HepG2 (cell line): ENCODE measurements around the gene ZNF446. TPM values are rescaled to one million over a fixed set of nuclear protein-coding genes. Genes with fewer than 3 reads are reported as not detected.
A peak's percentile ranks its signal among the peaks of the same experiment; 100 is the strongest.

Experiments
- ASH2L ChIP-seq: fragments of 300-600, 200-600 bp; sonication (generic); IDR thresholded peaks from 2 replicates; pipeline ENCODE4 v1.7.0; 2017; ENCODE audit warnings: low read depth, mild to moderate bottlenecking, moderate library complexity, mixed read lengths, low read length; ENCODE audit not compliant: insufficient read length
- BORCS8-MEF2B ChIP-seq: sonication (generic); formaldehyde crosslinking; IDR thresholded peaks from 2 replicates; pipeline ENCODE4 v1.8.0; 2022; ENCODE audit warnings: mild to moderate bottlenecking, missing genetic modification reagents
- GATA4 ChIP-seq: sonication (generic); IDR thresholded peaks from 2 replicates; pipeline ENCODE4 v1.6.1; 2016; ENCODE audit warnings: antibody characterized with exemption, low read depth, borderline replicate concordance
- KLF13 ChIP-seq: sonication (generic); formaldehyde crosslinking; IDR thresholded peaks from 2 replicates; pipeline ENCODE4 v1.4.0; 2020; ENCODE audit warnings: mild to moderate bottlenecking, missing genetic modification reagents
- NCOA2 ChIP-seq: sonication (generic); formaldehyde crosslinking; IDR thresholded peaks from 2 replicates; pipeline ENCODE4 v1.8.0; 2022; ENCODE audit warnings: inconsistent platforms
- SMARCC2 ChIP-seq: fragments of 450-650 bp; IDR thresholded peaks from 2 replicates; pipeline ENCODE4 v1.6.1; 2017; ENCODE audit warnings: antibody characterized with exemption, mild to moderate bottlenecking
- SPEN ChIP-seq: sonication (generic); formaldehyde crosslinking; IDR thresholded peaks from 2 replicates; pipeline ENCODE4 v1.5.1; 2020; ENCODE audit warnings: low read depth, mild to moderate bottlenecking, missing genetic modification reagents
- SRSF4 ChIP-seq: fragments of 200-400 bp; formaldehyde crosslinking; IDR thresholded peaks from one replicate; pipeline ENCODE4 v1.6.1; 2018; ENCODE audit warnings: mild to moderate bottlenecking, low read depth, low read length, moderate library complexity; ENCODE audit not compliant: poor library complexity, severe bottlenecking
- ZNF629 ChIP-seq: sonication (generic); formaldehyde crosslinking; conservative IDR thresholded peaks from 2 replicates; pipeline ENCODE4 v1.5.0; 2020; ENCODE audit warnings: missing genetic modification reagents
- ZNF768 ChIP-seq: sonication (generic); formaldehyde crosslinking; IDR thresholded peaks from 2 replicates; pipeline ENCODE4 v1.4.0; 2020; ENCODE audit warnings: missing genetic modification reagents
- ZNF839 ChIP-seq: sonication (generic); formaldehyde crosslinking; IDR thresholded peaks from 2 replicates; pipeline ENCODE4 v1.4.0; 2020; ENCODE audit warnings: missing genetic modification reagents, mild to moderate bottlenecking, borderline replicate concordance
- polyA plus RNA-seq, 8 experiments: library from polyadenylated mRNA; depleted of rRNA in 3 of 8; stranded (reverse) in 7 of 8; unstranded in 1 of 8; fragments of >200 nt; fragmentation: Illumina TruSeq in 4 of 8; extraction: Trizol in 4 of 8; gene quantifications; 2 replicates each; pipeline versions ENCODE4 v1.2.1 to v1.2.3, GENCODE V29; 2011 to 2016; ENCODE audit warnings: low read depth in 4 of 8, missing spikeins in 1 of 8, mixed read lengths in 1 of 8; ENCODE audit not compliant: insufficient read depth in 1 of 8
- total RNA-seq, 5 experiments: library from RNA; depleted of rRNA; stranded (reverse); fragments of >200 nt; fragmentation: Illumina TruSeq; extraction: Trizol; gene quantifications; 2 replicates each; pipeline ENCODE4 v1.2.3, GENCODE V29; 2016; ENCODE audit warnings: low read depth in 1 of 5
- TF ChIP-seq, protein P1 (sequence below): IDR thresholded peaks from 2 replicates; pipeline ENCODE4 v1.6.1; 2012; ENCODE audit warnings: low read length, improper control_type of control experiment
- TF ChIP-seq, protein P2 (sequence below): sonication (generic); formaldehyde crosslinking; conservative IDR thresholded peaks from 2 replicates; pipeline ENCODE4 v1.4.0; 2020; ENCODE audit warnings: missing genetic modification reagents
- TF ChIP-seq, protein P3 (sequence below): sonication (generic); formaldehyde crosslinking; conservative IDR thresholded peaks from 2 replicates; pipeline ENCODE4 v1.8.1; 2023; ENCODE audit warnings: missing genetic modification reagents
- TF ChIP-seq, protein P4 (sequence below): sonication (generic); formaldehyde crosslinking; IDR thresholded peaks from 2 replicates; pipeline ENCODE4 v1.5.0; 2020; ENCODE audit warnings: missing genetic modification reagents
- TF ChIP-seq, protein P5 (sequence below): sonication (generic); formaldehyde crosslinking; IDR thresholded peaks from 2 replicates; pipeline ENCODE4 v1.4.0; 2020; ENCODE audit warnings: low read depth, mild to moderate bottlenecking, missing genetic modification reagents

The ZNF446 gene
- total and polyA plus RNA-seq, 2 of the 13 experiments (the other 11 are each of a cell fraction or from before 2014, with no cell fraction given) = 3.0 to 3.6 TPM

DNA sequence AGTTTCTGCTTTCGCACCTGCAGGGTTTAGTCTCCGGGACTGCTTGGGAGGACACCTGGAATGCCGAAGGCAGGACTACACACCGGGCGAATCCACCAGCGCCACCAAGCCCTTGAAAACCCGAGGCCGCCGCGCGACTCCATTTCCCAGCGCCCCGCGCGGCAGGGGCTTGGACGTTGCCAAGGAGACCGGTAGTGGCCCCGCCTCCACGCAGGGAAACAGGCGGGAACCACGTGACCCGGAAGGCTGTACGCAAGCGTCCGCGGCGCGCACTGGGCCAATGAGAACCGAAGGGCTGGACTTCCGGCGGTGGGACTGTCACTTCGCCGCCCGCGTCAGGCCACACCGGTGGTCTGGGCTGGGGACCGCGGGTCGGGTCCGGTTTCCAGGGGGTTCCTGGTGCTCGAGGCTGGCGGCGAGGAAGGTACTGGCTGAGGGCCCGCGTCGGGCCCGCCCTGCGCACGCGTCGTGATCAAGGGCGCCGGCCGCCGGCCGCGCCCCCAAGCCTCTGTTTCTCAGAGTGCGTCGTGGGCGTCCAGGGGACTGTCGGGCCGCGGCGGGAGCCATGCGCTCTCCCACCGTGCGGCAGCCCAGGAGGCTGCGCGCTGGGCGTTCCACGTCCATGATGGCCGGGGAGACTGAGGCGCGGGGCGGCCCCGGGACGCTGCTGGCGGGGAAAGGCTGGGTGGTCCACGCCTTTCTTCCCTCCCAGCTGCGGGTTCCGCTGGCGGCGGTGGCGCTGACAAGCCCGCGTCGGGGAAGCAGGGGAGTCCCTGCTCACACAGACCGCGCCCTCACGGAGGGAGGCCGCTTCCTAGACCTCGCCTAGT is 9.2 kb upstream of the ZNF446 start, which contains the start of gene ZNF324 (continued):
- TF ChIP-seq, protein P1, sequence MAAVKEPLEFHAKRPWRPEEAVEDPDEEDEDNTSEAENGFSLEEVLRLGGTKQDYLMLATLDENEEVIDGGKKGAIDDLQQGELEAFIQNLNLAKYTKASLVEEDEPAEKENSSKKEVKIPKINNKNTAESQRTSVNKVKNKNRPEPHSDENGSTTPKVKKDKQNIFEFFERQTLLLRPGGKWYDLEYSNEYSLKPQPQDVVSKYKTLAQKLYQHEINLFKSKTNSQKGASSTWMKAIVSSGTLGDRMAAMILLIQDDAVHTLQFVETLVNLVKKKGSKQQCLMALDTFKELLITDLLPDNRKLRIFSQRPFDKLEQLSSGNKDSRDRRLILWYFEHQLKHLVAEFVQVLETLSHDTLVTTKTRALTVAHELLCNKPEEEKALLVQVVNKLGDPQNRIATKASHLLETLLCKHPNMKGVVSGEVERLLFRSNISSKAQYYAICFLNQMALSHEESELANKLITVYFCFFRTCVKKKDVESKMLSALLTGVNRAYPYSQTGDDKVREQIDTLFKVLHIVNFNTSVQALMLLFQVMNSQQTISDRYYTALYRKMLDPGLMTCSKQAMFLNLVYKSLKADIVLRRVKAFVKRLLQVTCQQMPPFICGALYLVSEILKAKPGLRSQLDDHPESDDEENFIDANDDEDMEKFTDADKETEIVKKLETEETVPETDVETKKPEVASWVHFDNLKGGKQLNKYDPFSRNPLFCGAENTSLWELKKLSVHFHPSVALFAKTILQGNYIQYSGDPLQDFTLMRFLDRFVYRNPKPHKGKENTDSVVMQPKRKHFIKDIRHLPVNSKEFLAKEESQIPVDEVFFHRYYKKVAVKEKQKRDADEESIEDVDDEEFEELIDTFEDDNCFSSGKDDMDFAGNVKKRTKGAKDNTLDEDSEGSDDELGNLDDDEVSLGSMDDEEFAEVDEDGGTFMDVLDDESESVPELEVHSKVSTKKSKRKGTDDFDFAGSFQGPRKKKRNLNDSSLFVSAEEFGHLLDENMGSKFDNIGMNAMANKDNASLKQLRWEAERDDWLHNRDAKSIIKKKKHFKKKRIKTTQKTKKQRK = no peak
- TF ChIP-seq ZNF768 = 0 out of 2 replicates have a peak, but pooled peaks have one; percentile 4
- no peak for TF ChIP-seq SMARCC2
- no peak for TF ChIP-seq SRSF4
- TF ChIP-seq KLF13 (CRISPR knock-in tag) = no peak
- TF ChIP-seq, protein P2, sequence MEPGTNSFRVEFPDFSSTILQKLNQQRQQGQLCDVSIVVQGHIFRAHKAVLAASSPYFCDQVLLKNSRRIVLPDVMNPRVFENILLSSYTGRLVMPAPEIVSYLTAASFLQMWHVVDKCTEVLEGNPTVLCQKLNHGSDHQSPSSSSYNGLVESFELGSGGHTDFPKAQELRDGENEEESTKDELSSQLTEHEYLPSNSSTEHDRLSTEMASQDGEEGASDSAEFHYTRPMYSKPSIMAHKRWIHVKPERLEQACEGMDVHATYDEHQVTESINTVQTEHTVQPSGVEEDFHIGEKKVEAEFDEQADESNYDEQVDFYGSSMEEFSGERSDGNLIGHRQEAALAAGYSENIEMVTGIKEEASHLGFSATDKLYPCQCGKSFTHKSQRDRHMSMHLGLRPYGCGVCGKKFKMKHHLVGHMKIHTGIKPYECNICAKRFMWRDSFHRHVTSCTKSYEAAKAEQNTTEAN (CRISPR knock-in tag) = no peak
- TF ChIP-seq ZNF839 (CRISPR knock-in tag) = no peak
- TF ChIP-seq, protein P3, sequence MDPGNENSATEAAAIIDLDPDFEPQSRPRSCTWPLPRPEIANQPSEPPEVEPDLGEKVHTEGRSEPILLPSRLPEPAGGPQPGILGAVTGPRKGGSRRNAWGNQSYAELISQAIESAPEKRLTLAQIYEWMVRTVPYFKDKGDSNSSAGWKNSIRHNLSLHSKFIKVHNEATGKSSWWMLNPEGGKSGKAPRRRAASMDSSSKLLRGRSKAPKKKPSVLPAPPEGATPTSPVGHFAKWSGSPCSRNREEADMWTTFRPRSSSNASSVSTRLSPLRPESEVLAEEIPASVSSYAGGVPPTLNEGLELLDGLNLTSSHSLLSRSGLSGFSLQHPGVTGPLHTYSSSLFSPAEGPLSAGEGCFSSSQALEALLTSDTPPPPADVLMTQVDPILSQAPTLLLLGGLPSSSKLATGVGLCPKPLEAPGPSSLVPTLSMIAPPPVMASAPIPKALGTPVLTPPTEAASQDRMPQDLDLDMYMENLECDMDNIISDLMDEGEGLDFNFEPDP (CRISPR knock-in tag) = no peak
- TF ChIP-seq ZNF629 = no peak
- no peak for TF ChIP-seq BORCS8-MEF2B (CRISPR knock-in tag)
- TF ChIP-seq, protein P4, sequence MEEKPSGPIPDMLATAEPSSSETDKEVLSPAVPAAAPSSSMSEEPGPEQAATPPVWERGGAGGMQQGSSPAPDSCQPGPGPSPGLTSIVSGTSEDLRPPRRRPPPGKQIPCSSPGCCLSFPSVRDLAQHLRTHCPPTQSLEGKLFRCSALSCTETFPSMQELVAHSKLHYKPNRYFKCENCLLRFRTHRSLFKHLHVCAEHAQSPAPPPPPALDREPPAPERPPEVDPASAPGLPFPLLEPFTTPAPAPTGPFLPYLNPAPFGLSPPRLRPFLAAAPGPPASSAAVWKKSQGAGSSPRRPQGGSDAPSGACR (CRISPR knock-in tag) = no peak
- peak; percentile 62; the same call in 1 of the 2 replicates for TF ChIP-seq SPEN (CRISPR knock-in tag)
- TF ChIP-seq, protein P5, sequence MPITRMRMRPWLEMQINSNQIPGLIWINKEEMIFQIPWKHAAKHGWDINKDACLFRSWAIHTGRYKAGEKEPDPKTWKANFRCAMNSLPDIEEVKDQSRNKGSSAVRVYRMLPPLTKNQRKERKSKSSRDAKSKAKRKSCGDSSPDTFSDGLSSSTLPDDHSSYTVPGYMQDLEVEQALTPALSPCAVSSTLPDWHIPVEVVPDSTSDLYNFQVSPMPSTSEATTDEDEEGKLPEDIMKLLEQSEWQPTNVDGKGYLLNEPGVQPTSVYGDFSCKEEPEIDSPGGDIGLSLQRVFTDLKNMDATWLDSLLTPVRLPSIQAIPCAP (CRISPR knock-in tag) = no peak
- TF ChIP-seq ASH2L = no peak
- TF ChIP-seq GATA4 = no peak
- TF ChIP-seq NCOA2 (CRISPR knock-in tag) = no peak
